ENCODE measurements around the gene SMARCB1.

GRCh38 chr22:23812378-23812777, 25.6 kb downstream of the SMARCB1 start:
- no peak for TF ChIP-seq CTCF (IDR thresholded peaks at IDR 0.05; ENCODE audit: insufficient read depth, low read length, poor library complexity, severe bottlenecking)
- no peak for TF ChIP-seq EZH2phosphoT487 (conservative IDR thresholded peaks at IDR 0.05; ENCODE audit: low read length)

Data from SU-DHL-6 (cell line).